Lower lobe of right lung (tissue), 2 donors: Measurements from ENCODE around the gene AIP. TPM values are rescaled to one million over a fixed set of nuclear protein-coding genes. Genes with fewer than 3 reads are reported as not detected.

ENCODE experiments used
- ATAC-seq, 2 donors: fragments of 200-7000 bp; cut with Tn5 transposase; one replicate each; pipeline ENCODE4 v1.9.1; 2020 to 2022; ENCODE audit warnings: mild to moderate bottlenecking in 2 of 2, moderate library complexity in 2 of 2
- DNase-seq: peaks from one replicate; pipeline ENCODE4 v3.0.0-alpha.2; 2020
- H3K27ac ChIP-seq: fragments of 200-600 bp; one replicate; pipeline ENCODE4 v1.8.0; 2022
- H3K27me3 ChIP-seq: fragments of 200-600 bp; one replicate; pipeline ENCODE4 v1.8.0; 2022; ENCODE audit warnings: low read depth
- H3K36me3 ChIP-seq: fragments of 200-600 bp; one replicate; pipeline ENCODE4 v1.8.0; 2022; ENCODE audit warnings: mild to moderate bottlenecking
- H3K4me1 ChIP-seq: fragments of 200-600 bp; one replicate; pipeline ENCODE4 v1.8.0; 2022
- H3K4me3 ChIP-seq: fragments of 200-600 bp; one replicate; pipeline ENCODE4 v1.8.0; 2022; ENCODE audit warnings: mild to moderate bottlenecking
- H3K9me3 ChIP-seq: fragments of 200-600 bp; one replicate; pipeline ENCODE4 v1.8.0; 2022
- intact Hi-C: fragments of 100-400 bp; cut with DNase I; formaldehyde crosslinking; loops from one replicate; pipeline ENCODE4 v1.11.0; 2022
- total RNA-seq: library from RNA; stranded (reverse); fragmentation: NEBNext Ultra II Directional; extraction: Animal tissue kit (Norgen Biotek cat#: 25700); gene quantifications from one replicate; pipeline ENCODE4 v1.2.1, GENCODE V29; 2021
- TF ChIP-seq, protein P1 (sequence below): fragments of 200-600 bp; IDR thresholded peaks from one replicate; pipeline ENCODE4 v1.8.0; 2022; ENCODE audit warnings: antibody characterized with exemption, mild to moderate bottlenecking
- donor health status: DM: no; HTN: yes; CAD: no; lungs with severe emphysema.

The AIP gene
- total RNA-seq, 1 donor from 2014 or later: 85.2 TPM

DNA sequence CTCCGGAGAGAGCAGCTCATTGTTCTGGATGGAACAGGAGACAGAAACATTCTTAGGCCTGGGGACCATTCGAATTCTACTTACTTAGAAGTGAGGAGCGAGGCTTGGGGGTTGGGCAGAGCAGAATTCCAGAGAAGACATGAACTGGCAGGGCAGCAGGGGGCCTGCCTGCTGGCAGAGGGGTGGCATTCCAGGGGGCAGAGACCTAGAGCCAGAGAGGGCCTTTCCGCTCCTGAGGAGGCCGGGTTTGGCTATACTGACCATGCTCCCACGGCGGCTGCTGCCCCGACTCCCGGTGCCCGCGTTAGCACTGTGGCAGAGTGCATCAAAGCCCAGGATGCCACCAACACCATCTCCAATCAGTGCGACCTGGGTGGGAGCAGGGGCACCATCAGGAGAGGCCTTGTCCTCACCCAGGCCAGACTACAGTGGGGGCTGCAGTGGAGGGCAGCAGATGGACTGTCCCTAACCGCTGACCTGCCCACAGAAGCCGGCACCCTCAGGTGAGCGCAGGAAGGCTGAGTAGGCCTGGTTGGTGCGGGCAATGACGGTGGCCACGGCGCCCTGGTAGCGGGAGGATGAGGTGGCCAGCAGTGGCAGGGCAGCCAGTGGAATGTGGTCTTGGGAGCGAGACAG is 14.9 kb downstream of the AIP start:
- no peak overlapping the region for H3K4me3 ChIP-seq
- no peaks in the 10 kb centered on the region for H3K27me3 ChIP-seq
- no peak overlapping the region for H3K27ac ChIP-seq
- H3K9me3 ChIP-seq: no peaks in the 10 kb centered on the region
- ATAC-seq (no peak), DNase-seq (no peak)
- TF ChIP-seq, protein P1, sequence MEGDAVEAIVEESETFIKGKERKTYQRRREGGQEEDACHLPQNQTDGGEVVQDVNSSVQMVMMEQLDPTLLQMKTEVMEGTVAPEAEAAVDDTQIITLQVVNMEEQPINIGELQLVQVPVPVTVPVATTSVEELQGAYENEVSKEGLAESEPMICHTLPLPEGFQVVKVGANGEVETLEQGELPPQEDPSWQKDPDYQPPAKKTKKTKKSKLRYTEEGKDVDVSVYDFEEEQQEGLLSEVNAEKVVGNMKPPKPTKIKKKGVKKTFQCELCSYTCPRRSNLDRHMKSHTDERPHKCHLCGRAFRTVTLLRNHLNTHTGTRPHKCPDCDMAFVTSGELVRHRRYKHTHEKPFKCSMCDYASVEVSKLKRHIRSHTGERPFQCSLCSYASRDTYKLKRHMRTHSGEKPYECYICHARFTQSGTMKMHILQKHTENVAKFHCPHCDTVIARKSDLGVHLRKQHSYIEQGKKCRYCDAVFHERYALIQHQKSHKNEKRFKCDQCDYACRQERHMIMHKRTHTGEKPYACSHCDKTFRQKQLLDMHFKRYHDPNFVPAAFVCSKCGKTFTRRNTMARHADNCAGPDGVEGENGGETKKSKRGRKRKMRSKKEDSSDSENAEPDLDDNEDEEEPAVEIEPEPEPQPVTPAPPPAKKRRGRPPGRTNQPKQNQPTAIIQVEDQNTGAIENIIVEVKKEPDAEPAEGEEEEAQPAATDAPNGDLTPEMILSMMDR: no peak
- no peaks in the 10 kb centered on the region for H3K4me1 ChIP-seq
- peaks cover 81% of the 10 kb centered on the region for H3K36me3 ChIP-seq
- intact Hi-C loops: no loop called here

DNA sequence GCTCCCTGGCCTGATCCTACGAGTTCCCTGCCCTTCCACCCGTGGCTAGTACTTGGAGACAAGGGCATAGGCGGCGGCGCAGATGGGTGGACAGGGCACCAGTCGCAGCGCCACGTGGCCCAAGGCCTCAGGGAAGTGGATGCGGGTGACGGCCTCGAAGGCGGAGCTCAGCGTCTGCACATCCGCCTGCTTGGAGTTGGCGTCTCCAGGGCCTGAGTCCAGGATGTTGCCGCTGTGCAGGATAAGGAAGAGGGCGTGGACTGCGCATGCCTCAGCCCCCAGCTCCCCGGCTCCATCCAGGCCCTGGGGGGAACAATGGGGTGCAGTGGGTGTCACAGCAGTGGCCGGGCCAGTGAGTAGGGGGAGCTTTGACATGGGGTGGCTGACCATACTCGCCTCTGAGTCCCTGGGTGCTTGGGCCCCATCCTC is 15.7 kb downstream of the AIP start:
- intact Hi-C loops: no loop called here
- peaks cover 73% of the 10 kb centered on the region for H3K36me3 ChIP-seq
- no peaks in the 10 kb centered on the region for H3K27me3 ChIP-seq
- ATAC-seq: peak in 1 of 2 donors; percentile 2
- DNase-seq: no peak
- H3K4me3 ChIP-seq: no peak overlapping the region
- H3K4me1 ChIP-seq: peaks cover 5% of the 10 kb centered on the region
- TF ChIP-seq, protein P1: no peak
- no peaks in the 10 kb centered on the region for H3K9me3 ChIP-seq
- H3K27ac ChIP-seq: no peak overlapping the region

DNA sequence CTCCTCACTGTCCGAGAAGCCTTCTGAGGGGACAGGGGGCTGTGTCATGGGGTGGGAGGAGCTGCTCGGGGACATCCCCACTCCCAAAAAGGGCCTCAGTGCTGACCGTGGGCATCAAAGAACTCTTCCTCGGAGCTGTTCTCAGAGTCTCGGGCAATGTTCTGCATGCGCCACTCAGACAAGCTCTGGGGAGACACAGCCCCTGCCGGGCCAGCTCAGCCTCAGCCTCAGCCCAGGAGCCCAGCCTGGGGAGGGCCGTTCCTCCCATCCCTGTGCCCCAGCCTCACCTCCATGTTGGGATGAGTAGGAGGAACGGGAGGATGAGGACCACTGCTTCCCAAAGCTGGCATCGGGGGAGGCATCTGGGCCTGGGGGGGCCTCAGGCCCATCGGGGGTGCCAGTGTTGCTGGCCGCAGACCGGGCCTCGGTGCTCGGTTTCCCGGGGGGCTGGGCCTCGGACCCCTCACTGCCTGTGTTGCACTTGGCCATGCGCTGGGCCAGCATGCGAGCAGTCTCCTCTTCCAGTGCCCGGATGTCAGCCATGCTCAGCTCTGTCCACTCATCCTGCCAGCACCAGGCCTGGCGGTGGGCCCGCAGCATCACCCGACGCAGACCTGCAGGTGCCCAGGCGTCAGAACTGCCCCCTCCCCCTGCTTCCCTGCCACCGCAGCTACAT is 17.1 kb downstream of the AIP start:
- Histone ChIP-seq H3K36me3 (peaks cover 61% of the 10 kb centered on the region), H3K4me3 (no peak overlapping the region), H3K27ac (no peak overlapping the region), H3K4me1 (peaks cover 10% of the 10 kb centered on the region), H3K9me3 (no peaks in the 10 kb centered on the region), H3K27me3 (no peaks in the 10 kb centered on the region)
- TF ChIP-seq, protein P1: no peak
- DNase-seq: no peak
- intact Hi-C loops: no loop called here
- ATAC-seq: no peak

DNA sequence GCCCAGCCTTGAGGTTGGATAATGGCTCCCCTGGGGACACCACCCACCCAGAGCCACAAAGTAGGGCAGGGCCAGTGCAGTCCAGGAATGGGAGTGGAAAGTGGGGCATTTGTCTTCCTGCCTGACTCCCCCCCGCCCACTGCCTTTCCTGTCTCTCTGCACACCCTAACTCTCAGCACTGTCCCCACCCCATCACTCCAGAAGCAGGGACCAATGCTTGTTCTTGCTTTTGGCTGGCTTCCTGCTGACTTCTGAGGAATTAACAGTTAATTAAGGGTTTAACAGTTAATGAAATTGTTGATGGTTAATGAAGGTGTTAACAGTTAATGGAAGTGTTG is 17.6 kb downstream of the AIP start:
- peaks cover 56% of the 10 kb centered on the region for H3K36me3 ChIP-seq
- intact Hi-C loops: no loop called here
- ATAC-seq (no peak), DNase-seq (no peak)
- TF ChIP-seq, protein P1: no peak
- H3K27me3 ChIP-seq: no peaks in the 10 kb centered on the region
- H3K9me3 ChIP-seq: no peaks in the 10 kb centered on the region
- H3K27ac ChIP-seq: no peak overlapping the region
- peaks cover 12% of the 10 kb centered on the region for H3K4me1 ChIP-seq
- H3K4me3 ChIP-seq: no peak overlapping the region

DNA sequence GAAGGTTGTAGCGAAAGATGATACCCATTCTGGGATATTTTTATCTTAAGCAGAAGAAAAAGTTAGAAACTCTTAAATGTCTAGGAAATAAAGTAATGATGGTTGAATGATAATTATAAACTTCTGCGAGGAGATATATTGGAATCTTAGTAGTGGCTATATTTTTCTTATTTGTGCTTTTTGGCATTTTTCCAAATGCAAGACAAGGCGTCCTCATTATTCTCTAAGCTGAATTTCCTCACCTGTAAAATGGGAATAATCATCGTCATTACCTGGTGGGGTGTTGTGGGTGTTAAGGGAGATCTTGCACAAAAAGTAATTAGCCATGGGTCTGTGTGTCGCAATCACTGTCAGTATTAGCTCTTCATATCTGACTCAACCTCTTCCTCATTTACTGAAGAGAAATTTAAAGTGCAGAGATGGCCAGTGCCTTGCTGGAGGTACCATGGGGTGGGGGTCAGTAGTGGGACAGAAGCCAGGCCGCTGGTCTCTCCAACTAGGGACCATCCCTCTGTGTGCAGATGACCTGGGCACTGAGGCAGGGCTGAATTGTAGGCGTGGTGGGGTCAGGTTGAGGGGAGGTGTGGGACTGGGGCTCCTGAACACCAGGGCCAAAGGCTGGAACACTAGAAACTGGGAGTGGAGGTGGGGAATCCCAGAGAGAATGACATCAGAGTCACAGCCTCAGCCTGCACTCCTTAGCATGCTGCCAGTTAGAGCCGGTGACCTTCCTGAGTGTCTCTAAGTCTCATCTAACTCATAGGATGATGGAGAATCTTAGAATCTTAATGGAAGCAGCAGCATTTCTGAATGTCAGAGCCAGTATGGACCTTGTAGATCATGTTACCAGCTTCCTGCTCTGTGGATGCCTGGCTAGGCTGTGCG is 18.2 kb downstream of the AIP start:
- TF ChIP-seq, protein P1: no peak
- Histone ChIP-seq H3K36me3 (peaks cover 50% of the 10 kb centered on the region), H3K27me3 (no peaks in the 10 kb centered on the region), H3K27ac (no peak overlapping the region), H3K9me3 (no peaks in the 10 kb centered on the region), H3K4me1 (peaks cover 18% of the 10 kb centered on the region), H3K4me3 (no peak overlapping the region)
- ATAC-seq: no peak
- intact Hi-C loops: no loop called here
- DNase-seq: no peak
